NCI-H1417 treated with DMSO at 0.1 percent for 48 hours (cell line): ENCODE data around the gene POP7.

Experiments used
- DNase-seq: peaks from one replicate; lab custom pipeline; 2025; lab: John Stamatoyannopoulos, UW

The POP7 gene

GRCh38 chr7:100726996-100727761 lies 21.3 kb downstream of the POP7 start:
- DNase-seq: no peak

- no peak for DNase-seq
These were observed 22.3 kb downstream of the POP7 start for GRCh38 chr7:100728196-100728595.

- no peak for DNase-seq
These were observed 24.3 kb downstream of the POP7 start for GRCh38 chr7:100730136-100730800.

GRCh38 chr7:100731937-100732636 lies 26.2 kb downstream of the POP7 start:
- DNase-seq: no peak

GRCh38 chr7:100735730-100736129 lies 29.8 kb downstream of the POP7 start:
- DNase-seq: no peak

GRCh38 chr7:100736671-100737070 lies 30.8 kb downstream of the POP7 start:
- DNase-seq: no peak

- no peak for DNase-seq
These were observed 34.0 kb downstream of the POP7 start for GRCh38 chr7:100739934-100740333.

GRCh38 chr7:100744605-100745004 lies 38.7 kb downstream of the POP7 start:
- no peak for DNase-seq

- DNase-seq: no peak
These were observed 39.3 kb downstream of the POP7 start for GRCh38 chr7:100745184-100745583.

- DNase-seq: no peak
These were observed 47.1 kb downstream of the POP7 start for GRCh38 chr7:100752994-100753393.

GRCh38 chr7:100753750-100754149 lies 47.8 kb downstream of the POP7 start:
- no peak for DNase-seq
